WTC11 (cell line): ENCODE measurements around the gene EAF1. TPM values are rescaled to one million over a fixed set of nuclear protein-coding genes. Genes with fewer than 3 reads are reported as not detected.

Experiments used
- ATAC-seq: fragments of 200-7000 bp; cut with Tn5 transposase; 2 replicates; pipeline ENCODE4 v1.10.0; 2021; ENCODE audit warnings: mild to moderate bottlenecking, moderate library complexity
- CTCF ChIA-PET: fragments of 300-600 bp; sonication (Branson Sonifier 250); formaldehyde crosslinking; loops from one replicate; lab custom pipeline; 2021; ENCODE audit warnings: antibody characterized with exemption; lab: Charles Lee
- POLR2A ChIA-PET: fragments of 350-600 bp; sonication (Branson Sonifier 250); formaldehyde crosslinking; loops from one replicate; lab custom pipeline; 2021; ENCODE audit warnings: antibody characterized with exemption; lab: Charles Lee
- DNase-seq: peaks from one replicate; pipeline ENCODE4 v3.0.0; 2021; ENCODE audit warnings: low spot score
- H3K27ac Mint-ChIP-seq: 2 replicates; pipeline ENCODE4 v1.8.0; 2021; ENCODE audit warnings: mixed read lengths
- H3K27me3 Mint-ChIP-seq: 2 replicates; pipeline ENCODE4 v1.8.0; 2021; ENCODE audit warnings: low read depth, mild to moderate bottlenecking, moderate library complexity, mixed read lengths
- H3K36me3 Mint-ChIP-seq: 2 replicates; pipeline ENCODE4 v1.8.0; 2021; ENCODE audit warnings: mixed read lengths
- H3K4me1 Mint-ChIP-seq: 2 replicates; pipeline ENCODE4 v1.8.0; 2022; ENCODE audit warnings: mixed read lengths
- H3K4me3 Mint-ChIP-seq: 2 replicates; pipeline ENCODE4 v1.8.0; 2021; ENCODE audit warnings: mild to moderate bottlenecking, moderate library complexity, mixed read lengths
- H3K9me3 Mint-ChIP-seq: 2 replicates; pipeline ENCODE4 v1.8.0; 2021; ENCODE audit warnings: mixed read lengths
- AR ChIP-seq: fragments of 250-450 bp; sonication (Bioruptor Pico); IDR thresholded peaks from 2 replicates; pipeline ENCODE4 v1.9.0; 2021; ENCODE audit warnings: mild to moderate bottlenecking
- ERG ChIP-seq: fragments of 250-450 bp; sonication (Bioruptor Pico); IDR thresholded peaks from 2 replicates; pipeline ENCODE4 v1.8.0; 2021; ENCODE audit warnings: mild to moderate bottlenecking
- FOXP4 ChIP-seq: sonication (generic); formaldehyde crosslinking; IDR thresholded peaks from 2 replicates; pipeline ENCODE4 v1.8.0; 2022; ENCODE audit warnings: mild to moderate bottlenecking, missing genetic modification reagents
- MYBL2 ChIP-seq: sonication (generic); formaldehyde crosslinking; IDR thresholded peaks from 2 replicates; pipeline ENCODE4 v1.8.1; 2023; ENCODE audit warnings: mild to moderate bottlenecking, moderate library complexity, missing genetic modification reagents
- NFE2L1 ChIP-seq: sonication (generic); formaldehyde crosslinking; IDR thresholded peaks from 2 replicates; pipeline ENCODE4 v1.8.1; 2023; ENCODE audit warnings: missing genetic modification reagents
- PRRX2 ChIP-seq: fragments of 250-450 bp; sonication (Bioruptor Pico); IDR thresholded peaks from 2 replicates; pipeline ENCODE4 v1.8.0; 2021; ENCODE audit warnings: mild to moderate bottlenecking
- RORB ChIP-seq: fragments of 250-450 bp; sonication (Bioruptor Pico); IDR thresholded peaks from 2 replicates; pipeline ENCODE4 v1.9.0; 2021; ENCODE audit warnings: mild to moderate bottlenecking
- SP1 ChIP-seq: sonication (generic); formaldehyde crosslinking; conservative IDR thresholded peaks from 2 replicates; pipeline ENCODE4 v1.8.1; 2022; ENCODE audit warnings: missing genetic modification reagents
- STAT6 ChIP-seq: sonication (generic); formaldehyde crosslinking; conservative IDR thresholded peaks from 2 replicates; pipeline ENCODE4 v1.8.1; 2023; ENCODE audit warnings: mild to moderate bottlenecking, low read depth, missing genetic modification reagents, moderate library complexity
- ZBTB21 ChIP-seq: sonication (generic); formaldehyde crosslinking; IDR thresholded peaks from 2 replicates; pipeline ENCODE4 v1.8.1; 2023; ENCODE audit warnings: mild to moderate bottlenecking, missing genetic modification reagents, borderline replicate concordance
- ZNF232 ChIP-seq: sonication (generic); formaldehyde crosslinking; IDR thresholded peaks from 2 replicates; pipeline ENCODE4 v1.8.0; 2022; ENCODE audit warnings: mild to moderate bottlenecking, missing genetic modification reagents
- ZNF317 ChIP-seq: sonication (generic); formaldehyde crosslinking; IDR thresholded peaks from 2 replicates; pipeline ENCODE4 v1.8.1; 2023; ENCODE audit warnings: low read depth, mild to moderate bottlenecking, moderate library complexity, missing genetic modification reagents, borderline replicate concordance
- ZNF532 ChIP-seq: fragments of 250-450 bp; sonication (Bioruptor Pico); IDR thresholded peaks from 2 replicates; pipeline ENCODE4 v1.9.0; 2021; ENCODE audit warnings: mild to moderate bottlenecking, borderline replicate concordance
- ZNF671 ChIP-seq: fragments of 250-450 bp; sonication (Bioruptor Pico); IDR thresholded peaks from 2 replicates; pipeline ENCODE4 v1.8.0; 2021; ENCODE audit warnings: mild to moderate bottlenecking
- total RNA-seq: library from RNA; stranded (reverse); gene quantifications from 3 replicates; pipeline ENCODE4 v1.2.3, GENCODE V29; 2021

EAF1 gene
- total RNA-seq, 1 experiment from 2014 or later = 25.4 TPM

- Mint-ChIP-seq H3K27me3 (no peaks in the 10 kb centered on the region), H3K4me3 (no peak overlapping the region), H3K9me3 (no peaks in the 10 kb centered on the region), H3K36me3 (no peaks in the 10 kb centered on the region), H3K27ac (no peak overlapping the region), H3K4me1 (peaks cover 4% of the 10 kb centered on the region; the same call in 1 of the 2 replicates)
- POLR2A ChIA-PET = no interaction called here
- CTCF ChIA-PET = no interaction called here
- DNase-seq (no peak), ATAC-seq (no peak)
- TF ChIP-seq RORB (CRISPR knock-in tag) (no peak), AR (CRISPR knock-in tag) (no peak), SP1 (CRISPR knock-in tag) (no peak), STAT6 (CRISPR knock-in tag) (no peak), MYBL2 (CRISPR knock-in tag) (no peak), ZNF232 (CRISPR knock-in tag) (no peak), FOXP4 (CRISPR knock-in tag) (no peak), ZNF317 (CRISPR knock-in tag) (no peak), PRRX2 (CRISPR knock-in tag) (no peak), ZNF671 (no peak)
- TF ChIP-seq, all 79 proteins: peak for 0
These were observed 25.6 kb downstream of the EAF1 start for GRCh38 chr3:15452961-15453360.

- H3K4me3 Mint-ChIP-seq = no peak overlapping the region
- no peaks in the 10 kb centered on the region for H3K27me3 Mint-ChIP-seq
- no peaks in the 10 kb centered on the region for H3K36me3 Mint-ChIP-seq
- ATAC-seq = no peak
- DNase-seq = no peak
- no peak overlapping the region for H3K27ac Mint-ChIP-seq
- peaks cover 4% of the 10 kb centered on the region; the same call in 1 of the 2 replicates for H3K9me3 Mint-ChIP-seq
- TF ChIP-seq ZBTB21 = no peak
- POLR2A ChIA-PET = no interaction called here
- peaks cover 4% of the 10 kb centered on the region; the same call in 1 of the 2 replicates for H3K4me1 Mint-ChIP-seq
- CTCF ChIA-PET = no interaction called here
These were observed 26.1 kb downstream of the EAF1 start for GRCh38 chr3:15453501-15453900.

GRCh38 chr3:15453991-15454625 is 26.7 kb downstream of the EAF1 start:
- H3K27ac Mint-ChIP-seq = no peak overlapping the region
- DNase-seq (no peak), ATAC-seq (no peak)
- TF ChIP-seq NFE2L1 = no peak
- no peak for TF ChIP-seq ERG
- TF ChIP-seq RORB (CRISPR knock-in tag) = no peak
- TF ChIP-seq ZNF532 = no peak
- H3K9me3 Mint-ChIP-seq = peaks cover 4% of the 10 kb centered on the region; the same call in 1 of the 2 replicates
- H3K4me3 Mint-ChIP-seq = no peak overlapping the region
- peaks cover under 1% of the 10 kb centered on the region; the same call in 1 of the 2 replicates for H3K4me1 Mint-ChIP-seq
- CTCF ChIA-PET = interaction anchor here (1.1 to 1.6 kb wide), 3 partner anchors 18 to 73 kb away, joined by 3 to 4 read pairs (median 4); no protein-coding TSS in a partner anchor
- POLR2A ChIA-PET = no interaction called here
- H3K27me3 Mint-ChIP-seq = no peaks in the 10 kb centered on the region
- no peaks in the 10 kb centered on the region for H3K36me3 Mint-ChIP-seq
